Suppressor macrophage treated with lipopolysaccharide for 1 hour (primary cell): ENCODE measurements around the gene PRPF4.
"Not testable (repeated sequence)": the region's sequence is repeated elsewhere in the genome, so short reads cannot be mapped to it uniquely, and the experiment has no call there.

Experiments
- DNase-seq, 3 donors: peaks; one replicate each; pipeline ENCODE4 v3.0.0-alpha.2; 2020 to 2022

PRPF4 gene

GRCh38 chr9:113269355-113269754 is 6.1 kb upstream of the PRPF4 start:
- no peak for DNase-seq

- no peak for DNase-seq
Observed at GRCh38 chr9:113269871-113270270, 5.6 kb upstream of the PRPF4 start.

DNA sequence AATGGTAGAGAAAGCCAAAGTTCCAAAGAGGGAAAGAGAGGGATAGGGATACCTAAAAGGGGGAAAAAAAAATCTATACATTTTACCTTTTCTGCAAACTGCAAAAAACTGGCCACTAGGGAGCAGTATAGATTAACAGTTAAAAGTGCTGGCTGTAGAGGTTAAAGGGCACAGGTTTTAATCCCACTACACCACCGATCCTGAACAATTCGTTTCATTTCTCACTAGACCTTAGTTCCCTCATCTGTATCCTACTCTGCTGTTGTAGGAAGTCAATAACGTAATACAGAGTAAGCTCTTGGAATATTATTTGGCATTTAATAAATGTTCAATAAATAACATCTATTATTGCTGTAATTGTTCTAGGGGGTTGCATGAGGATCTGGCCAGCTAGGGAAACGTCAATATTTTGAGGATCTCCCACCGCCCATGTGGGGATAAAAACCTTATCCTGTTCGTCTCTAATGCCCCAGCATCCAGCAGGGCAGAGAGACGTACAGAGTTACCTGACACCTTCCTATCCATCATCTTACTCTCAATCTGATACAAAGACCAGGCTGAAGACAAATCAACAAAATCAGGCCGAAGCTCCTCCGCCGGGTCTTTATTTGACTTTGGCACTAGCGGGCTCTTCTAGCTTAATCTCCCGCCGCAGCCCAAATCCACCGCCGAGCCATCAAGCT is 843 bp upstream of the PRPF4 start:
- peak; percentile 78 to 84 (median 83) for DNase-seq

DNA sequence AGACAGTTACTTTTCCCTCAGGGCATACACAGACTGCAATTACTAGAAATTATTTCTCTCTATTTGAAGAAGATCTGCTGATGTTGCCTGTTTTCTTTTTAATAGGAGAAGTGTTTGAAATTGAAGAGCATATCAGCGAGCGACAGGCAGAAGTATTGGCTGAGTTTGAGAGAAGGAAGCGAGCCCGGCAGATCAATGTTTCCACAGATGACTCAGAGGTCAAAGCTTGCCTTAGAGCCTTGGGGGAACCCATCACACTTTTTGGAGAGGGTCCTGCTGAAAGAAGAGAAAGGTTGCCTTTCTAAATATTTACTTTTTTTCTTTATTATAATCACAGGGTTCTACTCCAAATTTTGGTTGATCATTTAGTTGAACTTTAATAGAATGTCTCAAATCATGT is 3.4 kb downstream of the PRPF4 start:
- DNase-seq: no peak

DNA sequence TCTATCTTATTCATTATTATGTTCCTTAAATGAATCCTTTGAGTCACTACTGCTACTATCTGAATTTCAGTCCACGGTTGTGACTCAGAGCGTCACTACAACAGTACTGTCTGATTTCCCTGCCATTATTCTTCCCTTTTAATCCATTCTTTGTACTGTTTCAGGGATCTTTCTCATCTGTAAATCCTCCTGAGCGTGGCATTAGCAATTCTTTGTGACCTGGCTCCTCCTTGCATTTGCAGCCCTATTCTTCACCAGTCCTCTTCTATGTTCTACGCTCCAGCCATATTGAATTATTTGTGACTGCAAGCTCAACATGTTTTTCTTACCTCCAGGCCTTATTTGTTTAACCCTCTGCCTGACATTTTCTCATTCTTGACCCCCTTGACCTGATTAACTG is 5.9 kb downstream of the PRPF4 start:
- no peak for DNase-seq

GRCh38 chr9:113289091-113289490 is 13.6 kb downstream of the PRPF4 start:
- DNase-seq: no peak

DNA sequence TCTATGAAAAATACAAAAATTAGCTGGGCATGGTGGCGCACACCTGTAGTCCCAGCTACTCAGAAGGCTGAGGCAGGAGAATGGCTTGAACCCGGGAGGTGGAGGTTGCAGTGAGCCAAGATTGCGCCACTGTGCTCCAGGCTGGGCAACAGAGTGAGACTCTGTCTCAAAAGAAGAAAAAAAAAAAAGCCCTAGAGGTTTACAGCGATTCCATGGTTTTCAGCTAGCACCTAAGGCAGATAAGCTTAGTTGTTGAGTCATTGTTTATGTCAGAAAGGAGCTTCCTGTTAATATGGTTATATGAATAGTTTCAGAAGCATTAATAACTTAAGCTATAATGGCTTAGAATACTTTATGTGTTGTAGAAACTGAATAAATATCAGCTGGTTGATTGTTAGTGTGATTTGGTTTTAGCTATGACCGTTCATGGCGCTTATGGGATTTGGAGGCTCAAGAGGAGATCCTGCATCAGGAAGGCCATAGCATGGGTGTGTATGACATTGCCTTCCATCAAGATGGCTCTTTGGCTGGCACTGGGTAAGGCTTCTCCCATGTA is 14.7 kb downstream of the PRPF4 start:
- no peak for DNase-seq

DNA sequence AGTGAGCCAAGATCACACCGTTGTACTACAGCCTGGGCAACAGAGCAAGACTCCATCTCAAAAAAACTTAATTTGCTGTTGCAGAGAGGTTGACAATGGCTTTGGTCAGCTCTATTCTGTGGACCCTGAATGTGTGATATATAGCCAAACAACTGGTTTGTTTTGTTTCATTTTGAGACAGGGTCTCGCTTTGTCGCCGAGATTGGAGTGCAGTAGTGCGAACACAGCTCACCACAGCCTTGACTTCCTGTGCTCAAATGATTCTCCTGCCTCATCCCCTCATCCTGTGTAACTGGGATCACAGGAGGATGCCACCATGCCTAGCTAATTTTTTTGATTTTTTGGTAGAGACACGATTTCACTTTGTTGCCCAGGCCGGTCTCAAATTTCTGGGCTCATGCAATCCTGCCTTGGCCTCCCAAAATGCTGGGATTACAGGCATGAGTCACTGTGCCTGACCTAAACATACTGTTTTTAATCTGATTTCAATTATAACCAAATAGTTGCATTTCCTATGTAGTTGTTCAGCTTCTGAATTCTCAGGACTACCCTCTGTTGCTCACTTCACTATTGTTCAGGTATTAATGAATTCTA is 17.9 kb downstream of the PRPF4 start:
- no peak for DNase-seq

DNA sequence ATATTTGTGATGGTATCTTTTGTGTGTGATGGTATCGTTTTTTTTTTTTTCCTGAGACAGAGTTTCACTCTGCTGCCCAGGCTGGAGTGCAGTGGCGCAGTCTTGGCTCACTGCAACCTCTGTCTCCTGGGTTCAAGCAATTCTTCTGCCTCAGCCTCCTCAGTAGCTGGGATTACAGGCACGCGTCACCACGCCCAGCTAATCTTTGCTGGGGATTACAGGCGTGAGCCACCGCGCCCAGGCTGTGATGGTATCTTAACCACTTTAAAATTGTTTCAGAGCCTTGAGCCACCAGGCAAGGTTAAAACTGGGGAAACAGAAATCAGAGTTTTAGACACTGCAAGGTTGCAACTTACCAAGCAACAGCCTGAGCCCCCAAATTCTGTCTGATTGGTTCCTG is 20.8 kb downstream of the PRPF4 start:
- DNase-seq: not testable (repeated sequence)

DNA sequence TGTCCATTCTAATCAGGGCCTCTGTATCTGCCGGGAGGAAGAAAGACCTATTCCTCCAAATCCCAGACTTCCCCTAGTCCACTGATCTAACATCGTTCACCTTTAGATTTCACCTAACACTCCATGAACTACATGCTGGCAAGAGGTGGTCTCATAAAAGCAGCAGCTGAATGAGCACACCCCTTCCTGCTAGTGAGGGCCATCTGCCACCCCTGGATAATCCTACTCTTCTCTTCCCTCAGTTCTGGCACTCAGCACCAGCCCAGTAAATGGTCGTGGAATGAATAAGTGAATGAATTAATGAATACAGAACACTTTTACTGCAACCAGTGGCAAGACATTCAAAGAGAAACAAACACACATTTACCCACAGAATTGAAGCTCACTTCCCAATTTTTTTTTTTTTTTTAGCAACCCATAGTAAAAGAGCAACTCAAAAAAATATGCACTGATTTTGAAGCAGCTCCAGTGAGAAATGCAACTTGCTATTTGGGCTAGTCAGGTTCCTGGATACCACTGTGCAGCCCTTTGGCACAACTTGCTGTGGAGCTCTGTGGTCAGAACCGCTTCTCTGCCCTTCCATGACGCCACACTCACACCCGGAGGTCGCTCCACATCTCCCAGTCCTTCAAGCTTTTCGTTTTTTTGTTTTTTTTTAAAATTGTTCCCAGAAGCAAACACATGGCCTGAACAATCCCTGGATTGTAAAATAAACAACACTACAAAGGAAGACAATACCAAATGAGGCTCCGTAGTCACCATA is 21.5 kb downstream of the PRPF4 start:
- DNase-seq: no peak

- DNase-seq: no peak
Observed at GRCh38 chr9:113298311-113298710, 22.9 kb downstream of the PRPF4 start.

GRCh38 chr9:113298924-113299770 is 23.7 kb downstream of the PRPF4 start:
- DNase-seq: no peak

GRCh38 chr9:113299800-113300292 is 24.4 kb downstream of the PRPF4 start:
- peak; percentile 57 to 64 (median 64) for DNase-seq

- no peak for DNase-seq
Observed at GRCh38 chr9:113301548-113301947, 26.1 kb downstream of the PRPF4 start.

- no peak for DNase-seq
Observed at GRCh38 chr9:113302792-113303418, 27.4 kb downstream of the PRPF4 start, which contains the start of gene RNF183. RNF183 (minus strand) TSS chr9:113303376; CDS start chr9:113298184, 5,192 bp downstream.

DNA sequence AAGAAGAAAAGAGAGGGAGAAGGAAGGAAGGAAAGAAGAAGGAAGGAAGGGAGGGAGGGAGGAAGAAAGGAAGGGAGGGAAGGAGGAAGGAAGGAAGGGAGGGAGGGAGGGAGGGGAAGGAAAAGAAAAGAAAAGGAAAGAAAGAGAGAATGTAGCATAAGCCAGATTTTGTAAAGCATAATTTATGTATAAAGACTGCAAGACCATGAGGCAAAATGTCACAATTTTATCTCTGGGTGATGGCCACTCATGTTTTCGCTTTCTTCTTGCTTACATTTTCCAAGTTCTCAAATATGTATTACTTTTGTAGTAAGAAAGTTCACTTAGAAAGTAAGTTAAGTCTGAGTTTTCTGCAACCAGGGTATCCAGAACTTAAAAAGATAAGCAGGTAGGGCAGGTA is 31.1 kb downstream of the PRPF4 start:
- no peak for DNase-seq

- no peak for DNase-seq
Observed at GRCh38 chr9:113307396-113307975, 32.0 kb downstream of the PRPF4 start.

- DNase-seq: peak; percentile 56 to 66 (median 58)
Observed at GRCh38 chr9:113309204-113309813, 33.9 kb downstream of the PRPF4 start.

DNA sequence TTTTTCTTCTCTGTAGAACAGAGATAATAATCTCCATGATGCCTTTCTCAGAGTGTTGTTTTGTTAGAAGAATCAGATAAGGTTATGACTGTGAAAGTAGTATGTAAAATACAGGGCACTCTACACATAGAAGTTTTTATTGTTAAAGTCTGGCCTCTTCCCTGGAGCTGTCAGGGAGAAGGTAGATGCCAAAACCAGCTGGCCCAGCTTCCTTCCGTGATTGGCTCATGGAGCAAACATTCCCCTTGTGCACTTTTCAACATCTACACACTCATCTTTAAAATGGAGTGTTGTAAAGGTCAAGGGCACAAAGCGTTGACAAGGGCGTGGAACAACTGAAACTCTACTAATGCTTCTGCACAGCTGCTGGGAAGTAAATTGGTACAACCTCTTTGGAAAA is 35.1 kb downstream of the PRPF4 start:
- DNase-seq: no peak

- no peak for DNase-seq
Observed at GRCh38 chr9:113311961-113312360, 36.5 kb downstream of the PRPF4 start.

- no peak for DNase-seq
Observed at GRCh38 chr9:113313261-113313660, 37.8 kb downstream of the PRPF4 start.
